Measurements from ENCODE around the gene CCDC51. TPM values are rescaled to one million over a fixed set of nuclear protein-coding genes. Genes with fewer than 3 reads are reported as not detected.
A peak's percentile ranks its signal among the peaks of the same experiment; 100 is the strongest.
"Not testable (repeated sequence)": the region's sequence is repeated elsewhere in the genome, so short reads cannot be mapped to it uniquely, and the experiment has no call there.

The CCDC51 gene
- polyA plus RNA-seq, 1 of the 3 experiments (the other 2 are of a cell fraction), result 24.2 TPM

DNA sequence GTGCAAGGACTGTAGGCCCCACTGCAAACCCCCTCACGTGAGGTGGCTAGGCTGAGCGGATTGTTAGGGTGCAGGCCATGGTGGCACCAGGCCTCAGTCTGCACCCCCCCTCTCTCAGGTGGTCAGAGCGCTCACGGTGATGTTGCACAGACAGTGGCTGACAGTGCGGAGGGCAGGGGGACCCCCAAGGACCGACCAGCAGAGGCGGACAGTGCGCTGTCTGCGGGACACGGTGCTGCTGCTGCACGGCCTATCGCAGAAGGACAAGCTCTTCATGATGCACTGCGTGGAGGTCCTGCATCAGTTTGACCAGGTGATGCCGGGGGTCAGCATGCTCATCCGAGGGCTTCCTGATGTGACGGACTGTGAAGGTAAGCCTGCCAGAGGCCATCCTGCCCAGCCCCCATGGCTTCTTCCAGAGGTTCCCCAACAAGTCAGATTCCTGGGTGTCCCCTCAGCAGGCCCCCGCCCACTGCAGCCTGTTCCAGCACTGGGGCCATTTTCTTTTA, 24.8 kb upstream of the CCDC51 start:
- Histone ChIP-seq H3K27ac (ENCODE audit: low read depth in 2 of 2, low read length in 1 of 2) (peak overlapping the region; percentile 99 to 100), H3K79me2 (ENCODE audit: insufficient read depth) (peaks cover 36% of the 10 kb centered on the region), H2AFZ (ENCODE audit: low read depth) (no peak overlapping the region), H3K4me1 (ENCODE audit: control insufficient read depth in 1 of 2, insufficient read depth in 2 of 2, low read depth in 1 of 2, low read length in 1 of 2) (peaks cover 16 to 60% of the 10 kb centered on the region in 2 experiments; a peak in 2 of 4 replicates), H3K9ac (peak overlapping the region; percentile 95), H3K9me3 (no peaks in the 10 kb centered on the region), H3K4me2 (peak overlapping the region; percentile 36; the same call in 1 of the 2 replicates), H3F3A (replicated peaks; ENCODE audit: insufficient read depth) (peaks cover 22% of the 10 kb centered on the region), H3K9me2 (no peaks in the 10 kb centered on the region), H3K27me3 (ENCODE audit: insufficient read depth) (no peaks in the 10 kb centered on the region), H3K4me3 (ENCODE audit: low read depth in 2 of 2, low read length in 1 of 2) (0 out of 4 replicates have a peak overlapping the region, but pooled peaks of 1 of the 2 experiments have one; percentile 68), H3K36me3 (replicated peaks in 1 of 2; ENCODE audit: control insufficient read depth in 1 of 2, insufficient read depth in 2 of 2, low read length in 1 of 2) (peaks cover 15 to 49% of the 10 kb centered on the region in 2 experiments), H4K20me1 (ENCODE audit: insufficient read depth) (no peaks in the 10 kb centered on the region)
- WGBS (ENCODE audit: low lambda C conversion rate), result 93% methylated on average over 3 of the region's 17 CpGs
- CTCF ChIA-PET, result interaction anchor here (0.5 to 8.2 kb wide), 16 partner anchors 12 to 201 kb away, joined by 3 to 136 read pairs (median 4); partner anchors contain the start of genes ATRIP, PFKFB4 and SLC26A6
- TF ChIP-seq RXRA (IDR thresholded peaks at IDR 0.05; ENCODE audit: borderline replicate concordance, low read depth) (no peak), MXI1 (IDR thresholded peaks at IDR 0.05; ENCODE audit: low read depth, low read length) (no peak), NFIC (IDR thresholded peaks at IDR 0.05; ENCODE audit: borderline replicate concordance) (no peak), NRF1 (IDR thresholded peaks at IDR 0.05; ENCODE audit: low read depth, low read length) (no peak), EP300 (IDR thresholded peaks at IDR 0.05; ENCODE audit: borderline replicate concordance in 1 of 2, low read depth in 1 of 2, low read length in 1 of 2) (no peak), FOSL2 (IDR thresholded peaks at IDR 0.05; ENCODE audit: borderline replicate concordance, low read depth) (no peak), SMC3 (IDR thresholded peaks at IDR 0.05; ENCODE audit: low read depth, low read length) (no peak), TAF1 (IDR thresholded peaks at IDR 0.05; ENCODE audit: borderline replicate concordance, low read depth, low read length) (no peak), TCF12 (IDR thresholded peaks at IDR 0.05) (no peak), RAD21 (IDR thresholded peaks at IDR 0.05; ENCODE audit: low read length) (no peak), JUND (IDR thresholded peaks at IDR 0.05) (no peak)
- TF ChIP-seq, protein P1, sequence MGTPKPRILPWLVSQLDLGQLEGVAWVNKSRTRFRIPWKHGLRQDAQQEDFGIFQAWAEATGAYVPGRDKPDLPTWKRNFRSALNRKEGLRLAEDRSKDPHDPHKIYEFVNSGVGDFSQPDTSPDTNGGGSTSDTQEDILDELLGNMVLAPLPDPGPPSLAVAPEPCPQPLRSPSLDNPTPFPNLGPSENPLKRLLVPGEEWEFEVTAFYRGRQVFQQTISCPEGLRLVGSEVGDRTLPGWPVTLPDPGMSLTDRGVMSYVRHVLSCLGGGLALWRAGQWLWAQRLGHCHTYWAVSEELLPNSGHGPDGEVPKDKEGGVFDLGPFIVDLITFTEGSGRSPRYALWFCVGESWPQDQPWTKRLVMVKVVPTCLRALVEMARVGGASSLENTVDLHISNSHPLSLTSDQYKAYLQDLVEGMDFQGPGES (IDR thresholded peaks at IDR 0.05; ENCODE audit: low read depth, low read length), result no peak
- TF ChIP-seq, protein P2, sequence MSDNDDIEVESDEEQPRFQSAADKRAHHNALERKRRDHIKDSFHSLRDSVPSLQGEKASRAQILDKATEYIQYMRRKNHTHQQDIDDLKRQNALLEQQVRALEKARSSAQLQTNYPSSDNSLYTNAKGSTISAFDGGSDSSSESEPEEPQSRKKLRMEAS (IDR thresholded peaks at IDR 0.05; ENCODE audit: low read depth), result no peak
- TF ChIP-seq, protein P3, sequence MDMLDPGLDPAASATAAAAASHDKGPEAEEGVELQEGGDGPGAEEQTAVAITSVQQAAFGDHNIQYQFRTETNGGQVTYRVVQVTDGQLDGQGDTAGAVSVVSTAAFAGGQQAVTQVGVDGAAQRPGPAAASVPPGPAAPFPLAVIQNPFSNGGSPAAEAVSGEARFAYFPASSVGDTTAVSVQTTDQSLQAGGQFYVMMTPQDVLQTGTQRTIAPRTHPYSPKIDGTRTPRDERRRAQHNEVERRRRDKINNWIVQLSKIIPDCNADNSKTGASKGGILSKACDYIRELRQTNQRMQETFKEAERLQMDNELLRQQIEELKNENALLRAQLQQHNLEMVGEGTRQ (IDR thresholded peaks at IDR 0.05; ENCODE audit: borderline replicate concordance, low read depth, low read length), result no peak
- POLR2A ChIA-PET, result interaction anchor here (0.7 to 0.9 kb wide), 2 partner anchors 13 to 85 kb away, joined by 3 to 4 read pairs; no protein-coding TSS in a partner anchor
- DNase-seq, result no peak

- H3K4me3 ChIP-seq (ENCODE audit: low read depth in 2 of 2, low read length in 1 of 2), result no peak overlapping the region
- no peak for TF ChIP-seq YY1 (IDR thresholded peaks at IDR 0.05; ENCODE audit: low read depth)
- no peak for TF ChIP-seq JUND (IDR thresholded peaks at IDR 0.05)
- no peak for TF ChIP-seq TCF12 (IDR thresholded peaks at IDR 0.05)
- TF ChIP-seq FOSL2 (IDR thresholded peaks at IDR 0.05; ENCODE audit: borderline replicate concordance, low read depth), result no peak
- H3K4me1 ChIP-seq (ENCODE audit: control insufficient read depth in 1 of 2, insufficient read depth in 2 of 2, low read depth in 1 of 2, low read length in 1 of 2), result peaks cover 16 to 50% of the 10 kb centered on the region in 2 experiments; a peak in 2 of 4 replicates
- ChIA-PET POLR2A (interaction anchor here (0.9 to 1.5 kb wide), 3 partner anchors 9 to 44 kb away, joined by 3 to 7 read pairs (median 4); no protein-coding TSS in a partner anchor), CTCF (interaction anchor here (1.0 to 8.2 kb wide), 10 partner anchors 10 to 172 kb away, joined by 3 to 136 read pairs (median 6); partner anchors contain the start of genes PFKFB4 and SLC26A6)
- DNase-seq, result no peak
- H3K9ac ChIP-seq, result no peak overlapping the region
- peaks cover 26% of the 10 kb centered on the region for H3K79me2 ChIP-seq (ENCODE audit: insufficient read depth)
- peaks cover 26 to 57% of the 10 kb centered on the region in 2 experiments for H3K36me3 ChIP-seq (replicated peaks in 1 of 2; ENCODE audit: control insufficient read depth in 1 of 2, insufficient read depth in 2 of 2, low read length in 1 of 2)
- no peaks in the 10 kb centered on the region for H3K9me3 ChIP-seq
- no peaks in the 10 kb centered on the region for H4K20me1 ChIP-seq (ENCODE audit: insufficient read depth)
- no peaks in the 10 kb centered on the region for H3K27me3 ChIP-seq (ENCODE audit: insufficient read depth)
- no peak overlapping the region for H2AFZ ChIP-seq (ENCODE audit: low read depth)
- H3K9me2 ChIP-seq, result no peaks in the 10 kb centered on the region
- H3K4me2 ChIP-seq, result no peak overlapping the region
- WGBS (ENCODE audit: low lambda C conversion rate), result 93% methylated on average over 9 of the region's 9 CpGs
- H3K27ac ChIP-seq (ENCODE audit: low read depth in 2 of 2, low read length in 1 of 2), result no peak overlapping the region
- peaks cover 22% of the 10 kb centered on the region for H3F3A ChIP-seq (replicated peaks; ENCODE audit: insufficient read depth)
Observed at GRCh38 chr3:48463703-48464102, 23.8 kb upstream of the CCDC51 start.

- POLR2A ChIA-PET, result interaction anchor here (0.6 kb wide), 2 partner anchors 9 to 197 kb away, joined by 3 read pairs; no protein-coding TSS in a partner anchor
- CTCF ChIA-PET, result interaction anchor here (1.0 to 8.2 kb wide), 4 partner anchors 26 to 99 kb away, joined by 3 to 136 read pairs (median 47); partner anchors contain the start of gene PFKFB4
- not testable (repeated sequence) for H3K9ac ChIP-seq; H4K20me1 ChIP-seq (ENCODE audit: insufficient read depth); H2AFZ ChIP-seq (ENCODE audit: low read depth); H3K27me3 ChIP-seq (ENCODE audit: insufficient read depth); H3K79me2 ChIP-seq (ENCODE audit: insufficient read depth); DNase-seq; H3K4me3 ChIP-seq (ENCODE audit: low read depth in 2 of 2, low read length in 1 of 2); H3K27ac ChIP-seq (ENCODE audit: low read depth in 2 of 2, low read length in 1 of 2); H3K4me2 ChIP-seq; H3K9me2 ChIP-seq; H3K9me3 ChIP-seq
- peaks cover 8 to 30% of the 10 kb centered on the region in 2 experiments; a peak in 2 of 4 replicates for H3K4me1 ChIP-seq (ENCODE audit: control insufficient read depth in 1 of 2, insufficient read depth in 2 of 2, low read depth in 1 of 2, low read length in 1 of 2)
- H3K36me3 ChIP-seq (replicated peaks in 1 of 2; ENCODE audit: control insufficient read depth in 1 of 2, insufficient read depth in 2 of 2, low read length in 1 of 2), result peaks cover 36 to 45% of the 10 kb centered on the region in 2 experiments
- 90% methylated on average over 5 of the region's 7 CpGs for WGBS (ENCODE audit: low lambda C conversion rate)
- H3F3A ChIP-seq (replicated peaks; ENCODE audit: insufficient read depth), result peaks cover 19% of the 10 kb centered on the region
Observed at GRCh38 chr3:48461767-48462166, 21.8 kb upstream of the CCDC51 start.
